IPS-11a (cell line): ENCODE measurements around the gene PLVAP.
"Not testable (repeated sequence)": the region's sequence is repeated elsewhere in the genome, so short reads cannot be mapped to it uniquely, and the experiment has no call there.

Experiments used
- H3K4me3 ChIP-seq: one replicate; pipeline ENCODE4 v1.5.1; 2013; ENCODE audit warnings: low read depth, low read length, control low read depth

The PLVAP gene

DNA sequence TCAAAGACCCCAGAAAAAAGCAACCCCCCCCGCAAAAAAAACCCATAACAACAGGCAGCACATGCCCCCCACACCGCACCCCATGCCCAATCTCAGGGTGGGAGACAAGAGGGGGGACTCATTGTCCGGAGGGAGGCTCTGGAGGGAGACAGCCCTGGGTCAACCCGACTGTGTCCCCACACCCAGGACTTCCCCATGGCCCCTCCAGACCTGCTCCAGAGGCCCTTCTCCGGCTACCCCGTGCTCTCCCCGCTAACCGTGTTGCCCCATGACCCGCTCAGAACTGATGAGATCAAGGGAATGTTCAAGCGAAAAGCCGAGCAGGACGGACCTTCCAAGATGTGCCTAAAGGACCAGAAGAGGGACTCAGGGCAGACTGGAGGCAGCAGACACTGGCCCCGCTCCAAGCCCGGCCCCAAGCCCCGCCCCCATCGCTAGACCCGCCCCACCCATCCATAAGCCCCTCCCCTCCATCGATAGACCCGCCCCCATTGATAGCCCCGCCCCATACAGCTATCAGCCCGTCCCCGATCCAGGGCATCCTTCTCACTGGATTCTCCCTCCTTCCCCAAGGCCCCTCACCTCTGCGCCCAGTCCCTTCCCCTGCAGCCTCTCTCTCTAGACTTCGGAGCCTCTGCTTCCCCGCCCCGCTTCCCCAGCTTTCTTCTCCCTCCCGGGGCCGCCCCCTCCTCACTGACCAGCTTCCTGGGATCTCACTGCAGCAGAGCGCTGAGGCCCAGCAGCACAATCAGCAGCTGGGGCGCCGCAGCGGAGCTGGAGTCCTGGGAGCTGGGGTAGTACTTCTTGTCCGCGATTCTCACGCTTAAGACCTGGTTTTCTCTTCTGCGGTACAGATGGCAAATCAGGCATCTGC, 26.1 kb upstream of the PLVAP start:
- H3K4me3 ChIP-seq, result peak overlapping the region; percentile 31

DNA sequence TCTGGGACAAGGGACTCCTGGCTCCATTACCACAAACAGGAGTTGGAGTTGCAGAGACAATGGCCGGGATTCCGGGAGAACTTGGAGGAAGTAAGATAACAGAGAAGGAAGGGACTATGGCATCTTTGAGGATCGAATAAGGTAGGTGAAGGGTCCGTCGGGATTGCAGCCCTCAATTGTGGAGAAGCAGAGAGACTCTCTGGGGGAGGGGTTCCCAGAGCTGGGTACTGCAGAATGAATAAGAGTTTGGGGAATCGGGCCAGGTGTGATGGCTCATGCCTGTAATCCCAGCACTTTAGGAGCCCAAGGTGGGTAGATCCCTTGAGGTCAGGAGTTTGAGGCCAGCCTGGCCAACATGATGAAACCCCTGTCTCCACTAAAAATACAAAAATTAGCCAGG, 24.5 kb upstream of the PLVAP start:
- H3K4me3 ChIP-seq, result no peak overlapping the region

DNA sequence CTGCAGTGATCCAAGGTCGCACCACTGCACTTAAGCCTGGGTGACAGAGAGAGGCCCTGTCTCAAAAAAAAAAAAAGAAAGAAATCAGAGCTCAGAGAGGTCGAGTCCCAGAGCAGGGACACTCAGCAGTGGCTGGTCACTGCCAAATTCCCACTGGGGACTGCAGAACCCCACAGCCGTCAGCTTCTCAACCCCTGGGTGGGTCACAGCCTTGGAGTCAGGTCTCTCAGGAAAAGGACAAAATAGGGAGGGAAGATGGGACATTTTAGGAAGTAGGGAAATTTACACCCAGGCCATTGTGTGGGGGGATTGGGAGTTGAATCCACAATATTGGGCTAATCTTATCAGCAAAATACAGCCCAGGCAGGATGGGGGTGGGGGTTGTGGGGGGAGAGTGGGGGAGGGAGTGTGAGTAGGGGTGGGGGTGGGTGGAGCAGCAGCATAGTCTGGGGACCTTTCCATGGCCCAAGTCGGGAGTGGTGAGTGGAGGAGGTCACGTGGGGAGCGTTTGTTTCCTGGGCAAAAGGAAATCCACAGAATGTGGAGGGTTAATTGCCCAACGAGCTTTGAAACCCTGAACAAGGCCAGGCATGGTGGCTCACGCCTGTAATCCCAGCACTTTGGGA, 21.9 kb upstream of the PLVAP start:
- no peak overlapping the region for H3K4me3 ChIP-seq

DNA sequence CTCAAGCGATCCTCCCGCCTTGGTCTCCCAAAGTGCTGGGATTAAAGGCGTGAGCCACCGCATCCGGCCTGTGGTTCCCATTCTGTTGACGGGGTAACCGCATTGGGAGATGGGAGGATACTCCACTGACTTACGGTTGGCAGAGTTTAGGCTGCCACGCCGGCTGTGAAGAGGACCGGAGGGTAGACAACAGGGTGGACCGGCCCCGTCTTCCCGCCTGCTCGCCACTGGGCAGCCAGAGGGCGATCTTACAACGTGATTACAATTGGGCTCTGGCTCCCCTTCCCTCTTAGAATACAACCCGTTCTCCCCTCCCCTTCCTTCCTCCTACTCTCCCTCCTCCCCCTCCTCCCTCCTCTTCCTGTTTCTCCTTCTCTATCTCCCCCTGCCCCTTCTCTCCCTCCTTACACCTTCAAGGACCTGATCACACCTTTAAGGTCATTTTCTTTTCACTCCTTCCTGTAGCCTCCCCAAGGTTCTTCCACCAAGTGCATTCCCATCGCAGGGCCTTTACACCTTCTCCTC, 17.8 kb upstream of the PLVAP start:
- H3K4me3 ChIP-seq, result no peak overlapping the region

DNA sequence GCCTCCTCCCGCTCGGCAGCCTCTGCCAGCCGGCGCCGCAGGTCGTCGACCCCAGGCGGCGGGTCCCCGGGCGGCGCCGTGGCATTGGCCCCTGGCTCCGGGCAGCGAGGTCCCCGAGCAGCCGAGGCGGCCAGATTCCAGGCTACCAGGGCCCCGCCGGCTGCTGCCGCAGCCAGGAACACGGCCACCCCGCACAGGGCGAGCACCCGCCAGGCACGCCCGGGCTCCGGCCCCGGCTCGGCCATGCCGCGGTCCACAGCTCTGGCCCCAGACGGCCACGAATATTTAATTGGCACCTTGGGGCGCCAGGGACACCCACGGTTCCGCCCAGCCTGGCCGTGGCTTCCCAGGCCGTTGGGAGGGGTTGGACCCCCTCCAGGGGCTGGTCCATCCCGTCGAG, 16.8 kb upstream of the PLVAP start, which contains the start of gene CCDC194:
Gene CCDC194 (minus strand): TSS at position 283 of the 400 bp plus-strand sequence. CDS start 38 bp downstream, at position 245.
- no peak within 1 kb of the TSS for H3K4me3 ChIP-seq

DNA sequence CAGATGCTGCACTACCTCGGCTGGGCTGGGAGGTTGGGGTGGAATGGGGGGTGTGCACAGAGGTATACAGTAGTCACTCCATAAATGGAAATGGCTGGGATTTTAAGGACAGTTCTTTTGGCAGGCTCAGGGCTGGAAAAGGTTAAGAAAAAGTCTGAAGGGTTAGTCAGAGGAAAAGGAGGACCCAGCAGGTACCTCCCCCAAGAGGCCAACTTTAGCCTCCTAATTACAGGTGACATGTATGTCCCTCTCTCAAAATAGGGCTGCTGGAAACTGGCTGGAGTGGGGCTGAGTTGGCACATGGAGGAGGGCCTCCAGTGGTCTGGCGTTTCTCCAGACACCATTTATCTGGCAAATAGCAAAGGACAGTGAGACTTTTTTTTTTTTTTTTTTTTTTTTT, 15.9 kb upstream of the PLVAP start:
- no peak overlapping the region for H3K4me3 ChIP-seq

DNA sequence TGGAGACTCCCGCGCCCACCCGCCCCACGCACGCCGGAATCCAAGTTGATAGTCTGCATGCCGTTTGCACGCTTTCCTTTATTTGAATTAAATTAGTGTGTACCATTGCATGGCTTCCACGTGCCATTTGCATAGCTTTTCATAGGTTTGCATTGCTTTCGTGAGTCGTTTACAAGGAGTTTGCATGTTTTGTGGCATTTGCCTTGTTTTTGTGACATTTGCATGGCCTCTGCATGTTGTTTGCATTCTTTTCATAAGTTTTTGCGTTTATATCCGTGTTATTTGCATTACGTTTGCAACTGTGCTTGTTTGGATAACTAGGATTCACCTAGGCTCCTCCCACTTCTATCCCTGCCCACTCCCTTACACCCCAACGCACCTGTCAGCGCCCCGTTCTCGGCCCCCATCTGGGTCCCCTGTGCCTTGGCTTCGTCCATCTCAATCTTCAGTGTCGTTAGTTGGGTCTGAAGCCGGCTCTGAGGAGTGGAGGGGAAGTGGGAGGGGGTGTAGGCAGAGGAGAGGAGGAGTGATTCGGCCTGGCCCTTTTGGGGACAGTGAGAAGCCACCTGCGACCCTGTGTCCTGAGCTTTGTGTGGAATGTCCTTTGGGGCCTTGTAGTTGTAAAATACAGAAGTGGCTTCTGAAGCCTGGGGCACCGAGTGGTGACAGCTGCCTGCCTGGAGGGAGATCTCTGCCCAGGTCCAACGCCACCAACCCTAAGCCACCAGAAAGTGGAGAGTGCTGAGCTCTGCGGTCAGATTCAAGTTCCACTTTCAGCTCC, 14.4 kb upstream of the PLVAP start:
- peak overlapping the region; percentile 60 for H3K4me3 ChIP-seq

DNA sequence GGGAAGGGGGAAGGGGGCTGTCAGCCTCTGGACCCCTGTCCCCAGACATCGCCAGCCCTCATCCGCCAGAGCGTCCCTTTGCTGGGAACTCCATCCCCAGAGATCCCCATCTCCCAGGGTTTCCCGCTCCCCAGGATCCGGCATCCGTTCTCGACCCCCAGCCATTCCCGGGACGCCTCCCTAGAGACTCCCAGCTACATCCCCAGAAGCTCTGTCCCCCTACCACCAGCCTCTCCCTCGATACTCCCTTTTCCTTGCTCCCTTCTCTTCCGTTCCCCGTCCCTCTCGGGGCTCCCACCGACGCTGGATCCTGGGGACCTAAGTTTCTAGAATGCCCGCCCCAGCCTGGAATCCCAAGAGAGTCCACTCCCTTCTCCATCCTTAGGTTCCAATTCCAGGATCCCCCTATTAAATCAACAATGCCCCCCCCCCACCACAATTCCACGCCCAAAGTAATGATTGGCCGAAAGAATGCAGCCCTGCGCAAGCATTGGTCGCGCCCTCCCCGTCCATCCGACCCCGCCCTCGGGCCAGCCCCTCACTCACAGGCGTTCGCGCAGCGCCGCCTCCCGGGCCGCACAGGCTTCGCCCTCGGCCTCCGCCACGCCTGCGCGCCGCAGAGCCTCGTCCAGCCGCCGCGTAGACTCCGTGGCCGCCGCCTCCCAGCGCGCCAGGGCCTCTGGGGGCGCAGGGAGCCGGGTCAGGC, 13.7 kb upstream of the PLVAP start:
- H3K4me3 ChIP-seq, result peak overlapping the region; percentile 61

DNA sequence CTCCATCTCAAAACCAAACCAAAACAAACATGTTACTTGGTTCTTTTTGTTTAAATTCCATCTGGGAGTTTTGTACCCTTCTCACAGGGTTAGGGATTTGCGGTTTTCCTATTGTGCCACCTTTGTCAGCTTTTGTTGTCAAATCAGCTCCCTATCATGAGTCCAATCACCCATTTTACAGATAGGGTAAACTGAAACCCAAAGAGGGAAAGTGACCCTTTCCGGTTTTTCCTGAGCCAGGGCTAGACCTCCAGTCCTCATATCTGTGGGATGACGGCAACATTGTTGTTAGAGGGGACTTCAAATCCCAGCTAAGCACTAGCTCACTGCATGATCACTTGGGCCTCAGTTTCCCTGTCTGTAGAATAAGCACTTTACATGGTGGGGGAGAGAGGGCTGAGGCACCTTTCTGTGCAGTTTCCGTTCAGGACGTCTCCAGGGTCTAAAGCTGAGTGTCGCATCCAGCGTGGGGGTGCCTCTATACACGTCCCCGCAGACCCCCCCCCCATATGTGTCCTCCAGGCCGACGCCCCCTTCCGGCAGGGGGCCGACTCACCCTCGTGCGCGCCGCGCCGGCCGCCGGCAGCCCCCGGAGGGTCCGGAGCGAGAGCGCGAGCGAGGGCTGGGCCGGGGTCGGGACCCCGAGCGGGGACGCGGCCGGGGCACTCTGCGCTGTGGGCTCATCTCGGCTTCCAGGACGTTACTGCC, 13.0 kb upstream of the PLVAP start:
- H3K4me3 ChIP-seq, result peak overlapping the region; percentile 61

DNA sequence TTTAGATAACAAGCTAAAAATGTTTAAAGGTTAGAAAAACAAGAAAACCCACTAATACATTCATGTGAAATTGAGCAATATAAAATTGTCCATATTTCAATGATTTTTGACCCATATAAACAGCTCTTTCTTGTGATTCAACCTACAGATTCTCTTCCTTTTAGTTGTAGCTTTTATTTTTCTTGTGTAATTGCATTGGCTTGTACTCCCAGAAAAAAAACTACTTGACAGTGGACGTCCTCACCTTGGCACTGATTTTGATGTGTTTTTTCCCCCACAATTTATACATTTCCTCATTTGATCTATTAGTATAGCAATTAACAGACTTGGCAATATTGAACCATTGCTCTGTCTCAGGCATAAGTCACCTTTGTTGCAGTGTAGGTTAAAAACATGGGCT, 12.1 kb upstream of the PLVAP start:
- no peak overlapping the region for H3K4me3 ChIP-seq

DNA sequence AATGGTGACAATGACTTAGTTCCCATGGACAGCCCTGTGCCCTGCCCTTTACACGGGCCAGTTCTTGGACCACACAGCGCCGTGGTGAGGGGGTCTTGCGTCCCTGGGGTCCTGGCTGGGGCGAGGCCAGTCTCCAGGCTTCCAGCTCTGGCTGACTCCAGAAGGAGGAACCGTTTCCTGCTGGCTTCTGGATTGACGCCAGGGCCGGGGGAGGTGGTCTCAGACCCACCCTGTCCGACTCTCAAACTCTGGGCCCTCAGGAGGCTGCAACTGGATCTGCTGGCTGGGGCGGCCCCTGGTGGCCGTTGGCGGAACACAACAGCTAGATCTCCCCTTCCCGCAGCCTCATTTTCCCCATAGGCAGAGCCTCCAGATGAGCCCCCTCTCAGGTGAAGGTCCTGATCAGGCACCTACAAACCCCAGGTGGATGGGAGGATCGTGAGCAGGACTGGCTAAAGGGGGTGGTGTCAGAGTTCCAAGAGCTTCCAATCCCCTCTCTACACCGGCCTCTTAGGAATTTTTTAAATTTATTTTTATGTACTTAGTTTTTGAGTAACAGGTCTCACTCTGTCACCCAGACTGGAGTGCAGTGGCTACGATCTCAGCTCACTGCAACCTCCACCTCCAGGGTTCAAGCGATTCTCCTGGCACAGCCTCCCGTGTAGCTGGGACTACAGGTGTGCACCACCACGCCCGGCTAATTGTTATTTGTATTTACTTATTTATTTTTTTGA, 8.9 kb upstream of the PLVAP start:
- H3K4me3 ChIP-seq, result no peak overlapping the region

DNA sequence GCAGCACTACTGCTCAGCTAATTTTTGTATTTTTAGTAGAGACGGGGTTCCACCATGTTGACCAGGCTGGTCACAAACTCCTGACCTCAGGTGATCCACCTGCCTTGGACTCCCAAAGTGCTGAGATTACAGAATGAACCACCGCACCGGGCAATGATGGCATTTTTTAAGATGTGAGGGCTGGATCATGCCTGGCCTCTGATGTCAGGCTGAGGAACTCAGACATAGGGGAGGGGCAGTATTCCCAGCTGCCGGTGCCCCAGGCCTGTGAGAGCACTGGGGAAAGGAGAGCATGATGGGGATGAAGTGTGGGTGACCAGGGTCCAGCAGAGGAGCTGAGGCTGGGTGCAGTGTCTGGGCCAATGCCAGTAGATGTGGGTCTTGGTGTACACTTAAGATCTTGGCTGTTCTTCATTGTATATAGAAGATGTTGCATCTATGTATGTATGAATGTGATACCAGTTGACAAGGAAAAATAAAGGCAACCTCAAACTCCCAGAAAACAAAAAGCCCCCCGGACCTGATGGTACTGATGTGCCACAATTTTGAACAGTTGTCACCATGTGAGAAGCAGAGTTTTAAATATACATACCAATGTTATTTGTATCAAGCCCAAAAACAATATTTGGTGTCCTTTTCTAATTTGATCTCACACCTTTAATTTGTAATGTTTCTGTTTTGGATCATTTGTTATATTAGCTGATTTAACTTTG, 3.4 kb upstream of the PLVAP start:
- H3K4me3 ChIP-seq, result no peak overlapping the region

DNA sequence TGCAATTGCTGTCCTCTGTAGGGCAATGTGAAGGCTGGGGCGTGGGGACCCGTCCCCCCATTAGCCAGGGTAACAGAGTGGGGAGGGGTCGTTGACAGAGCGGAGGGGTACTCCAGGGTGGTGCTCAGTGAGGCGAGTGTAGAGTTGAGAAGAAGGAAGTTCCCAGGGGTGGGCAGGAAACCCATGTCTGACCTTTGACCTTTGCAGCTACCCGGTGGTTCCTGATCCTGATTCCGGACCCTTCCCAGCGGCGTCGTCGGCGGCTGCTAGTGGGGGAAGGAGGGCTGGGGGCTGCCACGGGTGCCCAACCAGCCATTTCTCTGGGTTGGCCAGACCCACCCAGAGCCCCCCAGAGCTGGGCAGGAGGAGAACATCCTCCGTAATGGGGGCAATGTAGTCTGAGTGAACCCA, 2.1 kb upstream of the PLVAP start:
- H3K4me3 ChIP-seq, result no peak overlapping the region

DNA sequence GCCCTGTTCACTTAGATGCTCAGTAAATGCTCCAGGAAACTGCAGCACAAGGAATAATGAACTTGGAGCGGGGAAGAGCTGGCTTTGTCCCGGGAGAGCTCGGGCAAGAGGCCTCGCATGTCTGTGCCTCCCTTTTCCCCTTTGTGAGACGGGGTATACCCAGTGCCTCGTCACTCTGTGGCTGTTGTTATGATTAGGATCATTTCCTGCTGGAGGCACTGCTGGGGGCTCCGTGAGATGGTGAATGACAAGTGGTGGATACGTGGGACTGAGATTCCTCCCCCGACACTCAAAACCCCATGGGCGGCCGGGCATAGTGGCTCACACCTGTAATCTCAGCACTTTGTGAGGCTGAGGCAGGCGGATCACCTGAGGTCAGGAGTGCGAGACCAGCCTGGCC, 1.1 kb upstream of the PLVAP start:
- no peak overlapping the region for H3K4me3 ChIP-seq

DNA sequence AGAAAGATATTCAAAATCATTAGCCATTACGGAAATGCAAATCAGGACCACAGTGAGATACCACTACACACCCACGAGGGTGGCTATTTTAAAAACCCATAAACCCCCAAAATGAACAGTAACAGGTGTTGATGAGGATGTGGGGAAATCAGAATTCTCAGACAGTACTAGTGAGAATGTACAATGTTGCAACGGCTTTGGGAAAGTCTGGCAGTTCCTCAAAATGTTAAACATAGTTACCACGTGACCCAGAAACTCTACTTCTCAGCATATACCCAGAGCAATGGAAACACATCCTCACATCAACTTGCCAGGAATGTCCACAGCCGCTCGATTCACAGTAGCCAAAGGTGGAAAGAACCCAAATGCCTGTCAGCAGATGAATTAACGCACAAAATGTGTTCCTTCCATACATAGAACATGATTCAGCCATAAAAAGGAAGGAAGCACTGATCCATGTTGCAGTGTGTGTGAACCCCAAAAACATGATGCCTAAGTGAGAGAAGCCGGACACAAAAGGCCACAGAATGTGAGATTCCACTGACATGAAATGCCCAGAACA, 7.0 kb downstream of the PLVAP start:
- H3K4me3 ChIP-seq, result no peak overlapping the region

DNA sequence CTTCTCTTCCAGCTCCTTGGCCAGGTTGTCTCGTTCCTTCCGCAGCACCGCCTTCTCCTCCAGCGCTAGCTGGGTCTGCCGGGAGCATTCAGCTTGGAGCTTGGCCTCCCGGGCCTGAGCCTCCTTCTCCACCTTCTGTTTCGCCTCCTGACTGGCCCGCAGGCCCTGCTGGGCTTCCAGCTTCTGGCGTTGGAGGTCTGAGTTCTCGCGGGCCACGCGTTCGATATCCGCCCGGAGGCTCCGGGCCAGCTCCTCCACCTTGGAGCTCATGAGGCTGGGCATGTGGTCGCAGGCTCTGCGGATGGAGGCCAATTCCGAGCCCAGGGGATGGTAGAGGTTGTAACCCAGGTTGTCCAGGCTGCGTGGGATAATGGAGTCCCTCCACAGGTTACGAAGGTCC, 11.8 kb downstream of the PLVAP start:
- no peak overlapping the region for H3K4me3 ChIP-seq

DNA sequence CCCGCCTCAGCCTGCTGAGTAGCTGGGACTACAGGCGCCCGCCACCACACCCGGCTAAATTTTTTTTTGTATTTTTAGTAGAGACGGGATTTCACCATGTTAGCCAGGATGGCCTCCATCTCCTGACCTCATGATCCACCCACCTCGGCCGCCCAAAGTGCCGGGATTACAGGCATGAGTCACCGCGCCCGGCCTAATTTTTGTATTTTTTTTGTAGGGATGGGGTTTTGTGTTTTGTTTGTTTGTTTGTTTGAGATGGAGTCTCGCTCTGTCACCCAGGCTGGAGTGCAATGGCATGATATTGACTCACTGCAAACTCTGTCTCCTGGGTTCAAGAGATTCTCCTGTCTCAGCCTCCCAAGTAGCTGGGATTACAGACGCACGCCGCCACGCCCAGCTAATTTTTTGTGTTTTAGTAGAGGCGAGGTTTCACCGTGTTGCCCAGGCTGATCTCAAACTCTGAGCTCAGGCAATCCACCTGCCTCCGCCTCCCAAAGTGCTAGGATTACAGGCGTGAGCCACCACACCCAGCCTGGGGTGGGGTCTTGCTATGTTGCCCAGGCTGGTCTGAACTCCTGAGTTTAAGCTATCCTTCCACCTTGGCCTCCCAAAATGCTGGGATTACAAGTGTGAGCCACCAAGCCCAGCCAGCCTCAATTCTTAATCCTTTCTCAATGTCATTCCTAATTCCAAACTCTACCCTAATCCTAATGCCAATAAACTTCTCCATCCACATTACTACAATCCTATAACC, 13.1 kb downstream of the PLVAP start:
- H3K4me3 ChIP-seq, result not testable (repeated sequence)
